GM19468 (cell line): ENCODE results near the gene CCT7.

Experiments
- ATAC-seq: cut with Tn5 transposase; IDR thresholded peaks from one replicate; pipeline ENCODE4 v1.9.1; 2021; ENCODE audit warnings: mild to moderate bottlenecking, moderate library complexity, moderate number of reproducible peaks; ENCODE audit not compliant: unreplicated experiment; ENCODE audit errors: extremely low read depth

Gene CCT7

GRCh38 chr2:73266061-73266901 is 32.2 kb downstream of the CCT7 start:
- no peak for ATAC-seq

- ATAC-seq: no peak
These were observed 32.9 kb downstream of the CCT7 start for GRCh38 chr2:73267008-73267407.

GRCh38 chr2:73268366-73268829 is 34.3 kb downstream of the CCT7 start:
- ATAC-seq: no peak

GRCh38 chr2:73268830-73269685 is 35.0 kb downstream of the CCT7 start:
- ATAC-seq: no peak

GRCh38 chr2:73269686-73270465 is 35.8 kb downstream of the CCT7 start:
- ATAC-seq: no peak

GRCh38 chr2:73272270-73272669 is 38.2 kb downstream of the CCT7 start:
- no peak for ATAC-seq

GRCh38 chr2:73279852-73280251 is 45.7 kb downstream of the CCT7 start:
- no peak for ATAC-seq

- ATAC-seq: no peak
These were observed 47.1 kb downstream of the CCT7 start for GRCh38 chr2:73281244-73281643.

GRCh38 chr2:73282924-73283544 is 48.9 kb downstream of the CCT7 start:
- ATAC-seq: no peak

GRCh38 chr2:73283545-73284295 is 49.6 kb downstream of the CCT7 start:
- no peak for ATAC-seq

- ATAC-seq: peak; percentile 40
These were observed 50.4 kb downstream of the CCT7 start, which contains the start of gene FBXO41 for GRCh38 chr2:73284296-73285158. Gene FBXO41, minus strand, starts transcription at chr2:73284478. Its CDS starts 14,848 bp downstream, at chr2:73269630.

GRCh38 chr2:73285159-73285739 is 51.1 kb downstream of the CCT7 start:
- peak; percentile 56 for ATAC-seq

GRCh38 chr2:73286134-73286655 is 52.1 kb downstream of the CCT7 start:
- ATAC-seq: no peak

GRCh38 chr2:73289304-73289703 is 55.2 kb downstream of the CCT7 start:
- ATAC-seq: no peak

GRCh38 chr2:73290049-73290839 is 56.1 kb downstream of the CCT7 start:
- ATAC-seq: no peak

- no peak for ATAC-seq
These were observed 57.0 kb downstream of the CCT7 start for GRCh38 chr2:73291093-73291460.
